Left lung (tissue), 10 donors: ENCODE results near the gene ASB8. TPM values are rescaled to one million over a fixed set of nuclear protein-coding genes. Genes with fewer than 3 reads are reported as not detected.

Experiments used
- ATAC-seq: fragments of 200-7000 bp; cut with Tn5 transposase; one replicate; pipeline ENCODE4 v1.9.1; 2020; ENCODE audit warnings: moderate library complexity
- DNase-seq, 4 donors: peaks; one replicate each; pipeline ENCODE4 v3.0.0-alpha.2; 2013 to 2020
- H3K27ac ChIP-seq, 2 donors: fragments of 200-600 bp; sonication (generic) in 1 of 2; one replicate each; pipeline versions ENCODE4 v1.5.0 to v1.8.0; 2020 to 2021
- H3K27me3 ChIP-seq, 2 donors: fragments of 200-600 bp; sonication (generic) in 1 of 2; one replicate each; pipeline versions ENCODE4 v1.5.0 to v1.8.0; 2020 to 2021
- H3K36me3 ChIP-seq, 2 donors: fragments of 200-600 bp; sonication (generic) in 1 of 2; one replicate each; pipeline versions ENCODE4 v1.5.0 to v1.8.0; 2020 to 2021
- H3K4me1 ChIP-seq, 2 donors: fragments of 200-600 bp; one replicate each; pipeline ENCODE4 v1.8.0; 2021
- H3K4me3 ChIP-seq, 2 donors: fragments of 200-600 bp; sonication (generic) in 1 of 2; one replicate each; pipeline versions ENCODE4 v1.5.0 to v1.8.0; 2020 to 2021; ENCODE audit warnings: mild to moderate bottlenecking in 1 of 2
- H3K9me3 ChIP-seq, 2 donors: fragments of 200-600 bp; sonication (generic) in 1 of 2; one replicate each; pipeline versions ENCODE4 v1.5.0 to v1.8.0; 2020 to 2021
- intact Hi-C, 2 donors: fragments of 100-400 bp; cut with DNase I; formaldehyde crosslinking; loops; one replicate each; pipeline versions ENCODE4 v1.11.2 to v1.14.2; 2022
- polyA plus RNA-seq, 6 donors: library from polyadenylated mRNA; unstranded; fragments of 120-200 nt; gene quantifications; one replicate each; pipeline ENCODE4 v1.2.1, GENCODE V29; 2013; ENCODE audit not compliant: insufficient read length in 6 of 6
- total RNA-seq, 2 donors: library from RNA; stranded (reverse); fragmentation: NEBNext Ultra II Directional; extraction: Animal tissue kit (Norgen Biotek cat#: 25700); gene quantifications; one replicate each; pipeline ENCODE4 v1.2.1, GENCODE V29; 2021
- TF ChIP-seq, protein P1 (sequence below), 2 donors: fragments of 200-600 bp; sonication (generic) in 1 of 2; IDR thresholded peaks; one replicate each; pipeline versions ENCODE4 v1.5.0 to v1.8.0; 2021; ENCODE audit warnings: antibody characterized with exemption in 2 of 2
- donor health status: DM: no; HTN: yes; CAD: no.
- donor health status: DM: no; HTN: no; CAD: no.

Gene ASB8
- total and polyA plus RNA-seq, 8 donors = 26.8 to 44.5 (median 36.3) TPM

DNA sequence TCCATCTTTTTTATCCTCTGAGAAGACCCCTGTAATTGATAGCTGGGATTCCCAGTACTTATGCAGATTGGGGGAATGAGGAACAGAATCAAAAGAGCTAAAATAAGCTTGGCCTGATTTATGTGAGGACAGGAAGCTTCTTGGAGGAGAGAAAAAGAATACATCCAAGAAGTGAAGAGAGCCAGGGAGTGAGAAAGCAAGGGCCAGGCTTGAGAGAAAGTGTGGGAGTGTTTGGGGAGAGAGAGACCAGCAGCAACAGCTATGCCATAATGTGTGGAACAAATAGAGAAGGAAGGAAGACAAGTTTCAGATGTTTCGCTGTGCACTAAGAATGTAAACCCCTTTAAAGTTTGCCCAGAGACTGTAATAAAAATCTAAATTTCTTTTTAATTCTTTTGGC lies 22.2 kb upstream of the ASB8 start:
- intact Hi-C loops = no loop called here
- no peak overlapping the region for H3K27ac ChIP-seq
- no peak for ATAC-seq
- H3K36me3 ChIP-seq = no peaks in the 10 kb centered on the region
- H3K9me3 ChIP-seq = no peaks in the 10 kb centered on the region
- DNase-seq = no peak
- H3K27me3 ChIP-seq = peaks cover 14 to 68% of the 10 kb centered on the region in 2 donors
- TF ChIP-seq, protein P1, sequence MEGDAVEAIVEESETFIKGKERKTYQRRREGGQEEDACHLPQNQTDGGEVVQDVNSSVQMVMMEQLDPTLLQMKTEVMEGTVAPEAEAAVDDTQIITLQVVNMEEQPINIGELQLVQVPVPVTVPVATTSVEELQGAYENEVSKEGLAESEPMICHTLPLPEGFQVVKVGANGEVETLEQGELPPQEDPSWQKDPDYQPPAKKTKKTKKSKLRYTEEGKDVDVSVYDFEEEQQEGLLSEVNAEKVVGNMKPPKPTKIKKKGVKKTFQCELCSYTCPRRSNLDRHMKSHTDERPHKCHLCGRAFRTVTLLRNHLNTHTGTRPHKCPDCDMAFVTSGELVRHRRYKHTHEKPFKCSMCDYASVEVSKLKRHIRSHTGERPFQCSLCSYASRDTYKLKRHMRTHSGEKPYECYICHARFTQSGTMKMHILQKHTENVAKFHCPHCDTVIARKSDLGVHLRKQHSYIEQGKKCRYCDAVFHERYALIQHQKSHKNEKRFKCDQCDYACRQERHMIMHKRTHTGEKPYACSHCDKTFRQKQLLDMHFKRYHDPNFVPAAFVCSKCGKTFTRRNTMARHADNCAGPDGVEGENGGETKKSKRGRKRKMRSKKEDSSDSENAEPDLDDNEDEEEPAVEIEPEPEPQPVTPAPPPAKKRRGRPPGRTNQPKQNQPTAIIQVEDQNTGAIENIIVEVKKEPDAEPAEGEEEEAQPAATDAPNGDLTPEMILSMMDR (IDR thresholded peaks at IDR 0.05) = no peak
- no peak overlapping the region for H3K4me3 ChIP-seq
- H3K4me1 ChIP-seq = peaks cover 7 to 19% of the 10 kb centered on the region in 2 donors

DNA sequence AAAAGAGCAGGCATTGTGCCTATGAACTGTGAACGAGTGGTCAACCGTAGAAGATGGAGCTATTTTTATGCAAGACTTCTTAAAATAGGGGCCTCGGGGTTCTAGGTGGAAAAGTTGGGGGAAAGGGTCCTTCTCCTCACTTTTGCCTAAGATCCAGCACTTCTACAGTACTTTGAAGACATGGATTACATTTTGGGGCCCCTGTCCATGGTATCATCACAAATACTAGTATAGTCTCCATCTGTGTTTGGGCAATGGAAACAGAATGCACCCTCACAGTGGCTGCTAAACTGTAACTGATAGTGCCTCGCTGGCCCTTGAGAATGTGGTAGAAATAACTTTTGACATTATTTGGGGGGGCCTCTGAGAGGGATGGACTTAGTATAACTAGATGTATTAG lies 20.7 kb upstream of the ASB8 start:
- Histone ChIP-seq H3K27ac (no peak overlapping the region), H3K4me1 (peaks cover 5 to 6% of the 10 kb centered on the region in 2 donors), H3K27me3 (peaks cover 3 to 53% of the 10 kb centered on the region in 2 donors), H3K9me3 (no peaks in the 10 kb centered on the region), H3K4me3 (no peak overlapping the region), H3K36me3 (no peaks in the 10 kb centered on the region)
- intact Hi-C loops = no loop called here
- TF ChIP-seq, protein P1 (IDR thresholded peaks at IDR 0.05) = no peak
- no peak for ATAC-seq
- DNase-seq = no peak

DNA sequence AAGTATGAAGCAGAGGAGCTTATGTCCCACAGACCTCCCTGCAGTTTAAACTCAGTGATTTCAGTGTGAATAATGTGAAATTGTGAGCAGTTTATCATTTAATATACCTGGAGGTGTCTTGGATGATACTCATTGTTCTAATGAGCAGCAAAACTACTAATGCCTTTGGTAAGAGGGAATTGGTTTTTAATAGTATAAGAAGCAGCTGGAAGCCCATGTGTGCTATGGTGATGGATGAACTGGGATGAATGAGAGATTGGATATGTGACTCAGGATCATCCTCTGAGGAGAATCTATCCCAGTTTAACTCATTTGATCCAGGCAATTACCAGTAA lies 19.1 kb upstream of the ASB8 start:
- no peaks in the 10 kb centered on the region for H3K9me3 ChIP-seq
- DNase-seq = no peak
- TF ChIP-seq, protein P1 (IDR thresholded peaks at IDR 0.05) = no peak
- intact Hi-C loops = no loop called here
- ATAC-seq = no peak
- H3K27me3 ChIP-seq = peaks cover 0 to 37% of the 10 kb centered on the region in 2 donors
- no peak overlapping the region for H3K27ac ChIP-seq
- no peaks in the 10 kb centered on the region for H3K36me3 ChIP-seq
- no peak overlapping the region for H3K4me3 ChIP-seq
- H3K4me1 ChIP-seq = no peaks in the 10 kb centered on the region

DNA sequence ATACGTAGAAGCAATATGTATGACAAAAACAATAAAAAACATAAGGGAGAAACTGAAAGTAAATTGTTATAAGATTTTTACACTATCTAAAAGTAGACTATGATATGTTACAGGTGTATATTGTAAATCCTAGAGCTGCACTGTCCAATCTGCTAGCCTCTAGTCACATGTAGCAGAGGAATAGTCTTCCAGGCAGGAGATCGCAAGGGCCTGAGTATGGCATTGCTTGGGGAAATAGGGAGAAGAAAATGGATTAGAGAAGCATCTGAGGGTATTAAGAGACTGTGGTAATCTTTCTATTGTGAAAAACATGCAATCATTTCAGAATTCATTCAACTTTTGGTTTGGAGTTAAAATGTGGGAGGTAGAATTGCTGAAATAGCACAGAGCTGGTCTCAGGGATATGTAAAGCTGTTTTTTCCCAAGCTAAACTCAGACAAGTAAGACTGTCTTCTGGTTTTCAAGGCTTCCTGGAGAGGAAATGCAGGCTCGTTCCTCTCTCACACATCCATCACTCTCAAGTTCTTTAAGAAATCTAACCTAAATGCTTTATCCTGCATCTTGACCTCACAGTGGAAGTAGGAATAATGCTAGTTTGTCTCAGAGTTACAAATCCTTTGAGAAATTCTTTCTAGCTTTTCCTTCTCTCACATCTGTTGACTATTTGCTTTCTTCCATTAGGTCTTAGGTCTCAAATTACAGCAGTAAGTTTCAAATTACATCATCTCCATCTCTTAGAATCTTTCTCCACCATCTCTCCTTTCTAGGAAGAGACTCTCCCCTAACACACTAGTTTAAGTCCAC lies 18.5 kb upstream of the ASB8 start:
- intact Hi-C loops = no loop called here
- no peaks in the 10 kb centered on the region for H3K9me3 ChIP-seq
- TF ChIP-seq, protein P1 (IDR thresholded peaks at IDR 0.05) = no peak
- H3K27me3 ChIP-seq = peaks cover 0 to 32% of the 10 kb centered on the region in 2 donors
- DNase-seq (no peak), ATAC-seq (no peak)
- H3K4me1 ChIP-seq = no peaks in the 10 kb centered on the region
- H3K27ac ChIP-seq = no peak overlapping the region
- H3K36me3 ChIP-seq = no peaks in the 10 kb centered on the region
- no peak overlapping the region for H3K4me3 ChIP-seq

DNA sequence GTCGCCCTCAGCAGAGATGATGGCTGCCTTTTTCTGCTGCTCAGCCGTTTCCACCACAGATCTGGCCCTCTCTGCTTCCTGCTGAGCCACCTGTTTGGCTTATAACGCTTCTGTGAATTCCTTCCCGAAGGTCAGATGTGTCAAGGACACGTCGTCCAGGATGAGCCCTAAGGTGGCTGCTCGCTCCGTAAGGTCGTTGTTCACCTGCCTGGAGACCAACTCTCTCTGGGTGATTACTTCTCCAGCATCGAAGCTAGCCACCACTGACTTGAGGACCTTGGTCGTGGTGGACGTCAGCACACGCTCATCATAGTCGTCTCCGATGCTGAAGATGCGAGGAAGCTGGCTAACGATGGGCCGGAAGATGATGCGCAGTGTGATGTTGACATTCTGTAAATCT lies 11.7 kb upstream of the ASB8 start:
- H3K27me3 ChIP-seq = peaks cover 0 to 15% of the 10 kb centered on the region in 2 donors
- ATAC-seq = no peak
- no peaks in the 10 kb centered on the region for H3K4me1 ChIP-seq
- DNase-seq = no peak
- no peak overlapping the region for H3K27ac ChIP-seq
- intact Hi-C loops = no loop called here
- no peak overlapping the region for H3K4me3 ChIP-seq
- TF ChIP-seq, protein P1 (IDR thresholded peaks at IDR 0.05) = no peak
- no peaks in the 10 kb centered on the region for H3K9me3 ChIP-seq
- H3K36me3 ChIP-seq = no peaks in the 10 kb centered on the region
